Measurements from ENCODE around the gene RGS7BP.
"Not testable (repeated sequence)": the region's sequence is repeated elsewhere in the genome, so short reads cannot be mapped to it uniquely, and the experiment has no call there.

RGS7BP gene

GRCh38 chr5:64558641-64559040 lies 52.8 kb downstream of the RGS7BP start:
- DNase-seq (ENCODE audit: low read depth, low spot score), result not testable (repeated sequence)

- DNase-seq (ENCODE audit: low read depth, low spot score), result no peak
Observed at GRCh38 chr5:64566310-64566916, 60.6 kb downstream of the RGS7BP start.

- no peak for DNase-seq (ENCODE audit: low read depth, low spot score)
Observed at GRCh38 chr5:64569858-64570257, 64.0 kb downstream of the RGS7BP start.

GRCh38 chr5:64570395-64570996 lies 64.7 kb downstream of the RGS7BP start:
- no peak for DNase-seq (ENCODE audit: low read depth, low spot score)

GRCh38 chr5:64575561-64575960 lies 69.7 kb downstream of the RGS7BP start:
- no peak for DNase-seq (ENCODE audit: low read depth, low spot score)

GRCh38 chr5:64576250-64576649 lies 70.4 kb downstream of the RGS7BP start:
- DNase-seq (ENCODE audit: low read depth, low spot score), result no peak

GRCh38 chr5:64585646-64586045 lies 79.8 kb downstream of the RGS7BP start:
- no peak for DNase-seq (ENCODE audit: low read depth, low spot score)

- DNase-seq (ENCODE audit: low read depth, low spot score), result no peak
Observed at GRCh38 chr5:64587370-64587769, 81.6 kb downstream of the RGS7BP start.

- no peak for DNase-seq (ENCODE audit: low read depth, low spot score)
Observed at GRCh38 chr5:64592730-64593341, 87.0 kb downstream of the RGS7BP start.

GRCh38 chr5:64594025-64594424 lies 88.2 kb downstream of the RGS7BP start:
- DNase-seq (ENCODE audit: low read depth, low spot score), result no peak

- DNase-seq (ENCODE audit: low read depth, low spot score), result no peak
Observed at GRCh38 chr5:64594601-64595000, 88.8 kb downstream of the RGS7BP start.

GRCh38 chr5:64595031-64595855 lies 89.4 kb downstream of the RGS7BP start:
- no peak for DNase-seq (ENCODE audit: low read depth, low spot score)

GRCh38 chr5:64599226-64599625 lies 93.4 kb downstream of the RGS7BP start:
- no peak for DNase-seq (ENCODE audit: low read depth, low spot score)

GRCh38 chr5:64603676-64604075 lies 97.9 kb downstream of the RGS7BP start:
- DNase-seq (ENCODE audit: low read depth, low spot score), result no peak

GRCh38 chr5:64606926-64607325 lies 101.1 kb downstream of the RGS7BP start:
- DNase-seq (ENCODE audit: low read depth, low spot score), result no peak

GRCh38 chr5:64612344-64612961 lies 106.6 kb downstream of the RGS7BP start:
- no peak for DNase-seq (ENCODE audit: low read depth, low spot score)

- DNase-seq (ENCODE audit: low read depth, low spot score), result no peak
Observed at GRCh38 chr5:64615895-64616294, 110.1 kb downstream of the RGS7BP start.

GRCh38 chr5:64619609-64620008 lies 113.8 kb downstream of the RGS7BP start:
- no peak for DNase-seq (ENCODE audit: low read depth, low spot score)

- DNase-seq (ENCODE audit: low read depth, low spot score), result no peak
Observed at GRCh38 chr5:64622991-64623390, 117.2 kb downstream of the RGS7BP start.

- DNase-seq (ENCODE audit: low read depth, low spot score), result no peak
Observed at GRCh38 chr5:64625678-64626077, 119.9 kb downstream of the RGS7BP start.

GRCh38 chr5:64628901-64629300 lies 123.1 kb downstream of the RGS7BP start:
- no peak for DNase-seq (ENCODE audit: low read depth, low spot score)

- no peak for DNase-seq (ENCODE audit: low read depth, low spot score)
Observed at GRCh38 chr5:64629841-64630240, 124.0 kb downstream of the RGS7BP start.
